SU-DHL-6 (cell line): ENCODE measurements around the gene HTR5A.

Source experiments
- H2AFZ ChIP-seq: fragments of 200-600 bp; sonication (generic); 2 replicates; pipeline ENCODE4 v1.6.1; 2014; ENCODE audit warnings: low read depth, mild to moderate bottlenecking, moderate library complexity, mixed read lengths, antibody characterized with exemption, low read length; ENCODE audit not compliant: severe bottlenecking
- H3F3A ChIP-seq: fragments of 200-600 bp; shearing (Covaris generic); 2 replicates; pipeline ENCODE4 v1.6.0; 2016; ENCODE audit warnings: antibody characterized with exemption, mild to moderate bottlenecking; ENCODE audit not compliant: insufficient read depth
- H3K27ac ChIP-seq: fragments of 200-600 bp; sonication (generic); 2 replicates; pipeline ENCODE4 v1.5.1; 2016; ENCODE audit warnings: low read depth, mild to moderate bottlenecking, low read length, moderate library complexity, mixed read lengths
- H3K27me3 ChIP-seq: fragments of 200-600 bp; sonication (generic), shearing (Covaris generic); 2 replicates; pipeline ENCODE4 v1.6.0; 2014; ENCODE audit warnings: mild to moderate bottlenecking, low read length
- H3K36me3 ChIP-seq: fragments of 200-600 bp; sonication (generic); 2 replicates; pipeline ENCODE4 v1.6.1; 2014; ENCODE audit warnings: mild to moderate bottlenecking, low read length, mixed read lengths
- H3K4me2 ChIP-seq: fragments of 300-600, 200-600 bp; shearing (Covaris generic), sonication (generic); 2 replicates; pipeline ENCODE4 v1.6.0; 2014; ENCODE audit warnings: low read length, low read depth, mild to moderate bottlenecking; ENCODE audit not compliant: poor library complexity, severe bottlenecking
- H3K4me3 ChIP-seq: fragments of 200-600 bp; sonication (generic); 2 replicates; pipeline ENCODE4 v1.5.1; 2014; ENCODE audit warnings: antibody characterized with exemption, low read length, mild to moderate bottlenecking, mixed read lengths; ENCODE audit not compliant: insufficient read depth, poor library complexity, severe bottlenecking
- H3K79me2 ChIP-seq: fragments of 200-600 bp; sonication (generic); 2 replicates; pipeline ENCODE4 v1.6.1; 2014; ENCODE audit warnings: mild to moderate bottlenecking, low read length, moderate library complexity; ENCODE audit not compliant: insufficient read depth
- H3K9ac ChIP-seq: fragments of 200-600 bp; sonication (generic); 2 replicates; pipeline ENCODE4 v1.7.0; 2014; ENCODE audit warnings: mild to moderate bottlenecking, low read length
- H3K9me2 ChIP-seq: fragments of 200-600 bp; sonication (generic); replicated peaks from 2 replicates; pipeline ENCODE4 v1.6.1; 2014; ENCODE audit warnings: low read length; ENCODE audit not compliant: insufficient read depth
- H3K9me3 ChIP-seq: fragments of 200-600 bp; sonication (generic); 2 replicates; pipeline ENCODE4 v1.6.1; 2014; ENCODE audit warnings: low read length, mixed read lengths; ENCODE audit not compliant: insufficient read depth
- H4K20me1 ChIP-seq: fragments of 200-600 bp; sonication (generic); 2 replicates; pipeline ENCODE4 v1.6.1; 2014; ENCODE audit warnings: low read depth, mild to moderate bottlenecking, antibody characterized with exemption, low read length, moderate library complexity, mixed read lengths
- CTCF ChIP-seq: fragments of 200-600 bp; sonication (generic); IDR thresholded peaks from one replicate; pipeline ENCODE4 v1.5.1; 2017; ENCODE audit warnings: antibody characterized with exemption, mild to moderate bottlenecking, low read length, moderate library complexity; ENCODE audit not compliant: insufficient read depth, poor library complexity, severe bottlenecking
- EZH2phosphoT487 ChIP-seq: fragments of 200-600 bp; sonication (generic), shearing (Covaris generic); conservative IDR thresholded peaks from 2 replicates; pipeline ENCODE4 v1.6.1; 2018; ENCODE audit warnings: mild to moderate bottlenecking, antibody characterized with exemption, low read length, moderate library complexity, mixed read lengths

HTR5A gene

GRCh38 chr7:155069992-155070751 lies at the start of gene HTR5A:
TSS of gene HTR5A (plus strand) at chr7:155070324. CDS start at chr7:155070900, 576 bp downstream.
- Histone ChIP-seq H4K20me1 (no peaks in the 10 kb centered on the region), H3K4me3 (no peak within 1 kb of the TSS), H3K4me2 (no peak within 1 kb of the TSS), H3F3A (no peaks in the 10 kb centered on the region), H3K79me2 (no peaks in the 10 kb centered on the region), H3K9ac (no peak within 1 kb of the TSS), H3K27me3 (no peaks in the 10 kb centered on the region), H3K27ac (no peak within 1 kb of the TSS), H3K9me3 (no peaks in the 10 kb centered on the region), H2AFZ (no peak within 1 kb of the TSS), H3K9me2 (no peaks in the 10 kb centered on the region), H3K36me3 (no peaks in the 10 kb centered on the region)
- TF ChIP-seq EZH2phosphoT487 (no peak), CTCF (no peak)

GRCh38 chr7:155020996-155021395 lies 49.1 kb upstream of the HTR5A start:
- H3K9me3 ChIP-seq, result no peaks in the 10 kb centered on the region
- H4K20me1 ChIP-seq, result no peaks in the 10 kb centered on the region
- no peak overlapping the region for H3K9ac ChIP-seq
- H3K79me2 ChIP-seq, result no peaks in the 10 kb centered on the region
- H3K4me2 ChIP-seq, result no peak overlapping the region
- no peak overlapping the region for H3K4me3 ChIP-seq
- no peaks in the 10 kb centered on the region for H3K27me3 ChIP-seq
- H3K36me3 ChIP-seq, result no peaks in the 10 kb centered on the region
- no peaks in the 10 kb centered on the region for H3K9me2 ChIP-seq
- TF ChIP-seq EZH2phosphoT487, result no peak
- TF ChIP-seq CTCF, result no peak
- H2AFZ ChIP-seq, result no peak overlapping the region
- no peak overlapping the region for H3K27ac ChIP-seq
- H3F3A ChIP-seq, result no peaks in the 10 kb centered on the region

- Histone ChIP-seq H3K4me3 (no peak overlapping the region), H3K9me3 (no peaks in the 10 kb centered on the region), H3K9ac (no peak overlapping the region), H2AFZ (no peak overlapping the region), H3K9me2 (no peaks in the 10 kb centered on the region), H3K4me2 (no peak overlapping the region), H3K27ac (no peak overlapping the region), H3K27me3 (no peaks in the 10 kb centered on the region), H3F3A (no peaks in the 10 kb centered on the region), H3K36me3 (no peaks in the 10 kb centered on the region), H3K79me2 (no peaks in the 10 kb centered on the region), H4K20me1 (no peaks in the 10 kb centered on the region)
- TF ChIP-seq EZH2phosphoT487, result no peak
- TF ChIP-seq CTCF, result no peak
These were observed 48.4 kb upstream of the HTR5A start for GRCh38 chr7:155021699-155022145.
